Activated B cell treated with CpG ODN at 0.5 μM for 24 hours (primary cell): Measurements from ENCODE around the gene CCDC30. TPM values are rescaled to one million over a fixed set of nuclear protein-coding genes. Genes with fewer than 3 reads are reported as not detected.
A peak's percentile ranks its signal among the peaks of the same experiment; 100 is the strongest.

Experiments used
- ATAC-seq: fragments of 200-7000 bp; cut with Tn5 transposase; one replicate; pipeline ENCODE4 v1.10.0; 2021; ENCODE audit warnings: low read depth, mild to moderate bottlenecking, moderate library complexity
- CTCF ChIA-PET: fragments of 350-600 bp; sonication (Branson Sonifier 250); formaldehyde crosslinking; loops from one replicate; lab custom pipeline; 2021; ENCODE audit warnings: antibody characterized with exemption; lab: Charles Lee
- POLR2A ChIA-PET: fragments of 350-600 bp; sonication (Branson Sonifier 250); formaldehyde crosslinking; loops from one replicate; lab custom pipeline; 2021; ENCODE audit warnings: antibody characterized with exemption; lab: Charles Lee
- DNase-seq: peaks from one replicate; pipeline ENCODE4 v3.0.0; 2022
- H3K27ac Mint-ChIP-seq: one replicate; pipeline ENCODE4 v1.8.0; 2020; ENCODE audit warnings: mixed read lengths
- H3K27me3 Mint-ChIP-seq: one replicate; pipeline ENCODE4 v1.8.0; 2021; ENCODE audit warnings: mixed read lengths
- H3K36me3 Mint-ChIP-seq: one replicate; pipeline ENCODE4 v1.8.0; 2021; ENCODE audit warnings: low read depth, mixed read lengths
- H3K4me1 Mint-ChIP-seq: one replicate; pipeline ENCODE4 v1.8.0; 2021; ENCODE audit warnings: mixed read lengths
- H3K4me3 Mint-ChIP-seq: one replicate; pipeline ENCODE4 v1.8.0; 2020; ENCODE audit warnings: mild to moderate bottlenecking, mixed read lengths
- H3K9me3 Mint-ChIP-seq: one replicate; pipeline ENCODE4 v1.8.0; 2020; ENCODE audit warnings: mixed read lengths
- CTCF ChIP-seq: fragments of 200-600 bp; IDR thresholded peaks from one replicate; pipeline ENCODE4 v1.8.0; 2022; ENCODE audit warnings: antibody characterized with exemption, mild to moderate bottlenecking
- intact Hi-C: fragments of 100-400 bp; cut with micrococcal nuclease; formaldehyde crosslinking; loops from one replicate; pipeline ENCODE4 v1.15.1; 2024
- total RNA-seq: library from RNA; stranded (reverse); gene quantifications from 2 replicates; pipeline ENCODE4 v1.2.3, GENCODE V29; 2022

Gene CCDC30
- total RNA-seq, 1 donor from 2014 or later: 3.5 TPM

GRCh38 chr1:42657981-42658876 is 195.1 kb downstream of the CCDC30 start, which contains the start of gene PPIH:
Gene PPIH (plus strand): TSS chr1:42658423. CDS start chr1:42658447, 24 bp downstream.
- no peak for TF ChIP-seq CTCF
- CTCF ChIA-PET: interaction anchor here (0.6 kb wide), 2 partner anchors 32 to 1417 kb away, joined by 3 to 4 read pairs; no protein-coding TSS in a partner anchor
- Mint-ChIP-seq H3K36me3 (peaks cover 39% of the 10 kb centered on the region), H3K4me3 (peak within 1 kb of the TSS; percentile 95), H3K4me1 (peaks cover 35% of the 10 kb centered on the region), H3K27ac (peak within 1 kb of the TSS; percentile 85), H3K9me3 (no peaks in the 10 kb centered on the region), H3K27me3 (no peaks in the 10 kb centered on the region)
- ATAC-seq (peak; percentile 99), DNase-seq (peak; percentile 87)
- intact Hi-C loops: loop anchor here (1.0 to 5.0 kb wide), 4 partner anchors 24 to 321 kb away; partner anchors contain the start of genes C1orf50, FOXJ3, P3H1 and PPCS
- POLR2A ChIA-PET: interaction anchor here (0.7 to 2.6 kb wide), 12 partner anchors 11 to 992 kb away, joined by 3 to 82 read pairs (median 4); partner anchors contain the start of genes C1orf50, CCDC30, KDM4A and P3H1

GRCh38 chr1:42658877-42659337 is 195.8 kb downstream of the CCDC30 start:
- Mint-ChIP-seq H3K4me3 (peak overlapping the region; percentile 95), H3K27ac (peak overlapping the region; percentile 85), H3K36me3 (peaks cover 42% of the 10 kb centered on the region), H3K9me3 (no peaks in the 10 kb centered on the region), H3K27me3 (no peaks in the 10 kb centered on the region), H3K4me1 (peaks cover 35% of the 10 kb centered on the region)
- intact Hi-C loops: loop anchor here (1.0 to 5.0 kb wide), 4 partner anchors 23 to 322 kb away; partner anchors contain the start of genes C1orf50, FOXJ3, P3H1 and PPCS
- no peak for TF ChIP-seq CTCF
- CTCF ChIA-PET: no interaction called here
- POLR2A ChIA-PET: interaction anchor here (1.5 to 2.6 kb wide), 4 partner anchors 12 to 196 kb away, joined by 4 to 82 read pairs (median 18); partner anchors contain the start of genes C1orf50, CCDC30, P3H1 and YBX1
- ATAC-seq (no peak), DNase-seq (no peak)

GRCh38 chr1:42660907-42661500 is 197.9 kb downstream of the CCDC30 start:
- H3K4me1 Mint-ChIP-seq: peaks cover 35% of the 10 kb centered on the region
- H3K27me3 Mint-ChIP-seq: no peaks in the 10 kb centered on the region
- POLR2A ChIA-PET: no interaction called here
- H3K9me3 Mint-ChIP-seq: no peaks in the 10 kb centered on the region
- DNase-seq (no peak), ATAC-seq (no peak)
- no peak for TF ChIP-seq CTCF
- H3K36me3 Mint-ChIP-seq: peaks cover 62% of the 10 kb centered on the region
- H3K27ac Mint-ChIP-seq: no peak overlapping the region
- no peak overlapping the region for H3K4me3 Mint-ChIP-seq
- intact Hi-C loops: no loop called here
- CTCF ChIA-PET: no interaction called here

- ATAC-seq: no peak
- POLR2A ChIA-PET: interaction anchor here (1.6 to 2.0 kb wide), 2 partner anchors 12 kb away, joined by 4 to 15 read pairs; partner anchors contain the start of genes PPIH and YBX1
- CTCF ChIA-PET: no interaction called here
- peaks cover 77% of the 10 kb centered on the region for H3K36me3 Mint-ChIP-seq
- H3K4me1 Mint-ChIP-seq: no peaks in the 10 kb centered on the region
- no peaks in the 10 kb centered on the region for H3K9me3 Mint-ChIP-seq
- DNase-seq: no peak
- no peak overlapping the region for H3K27ac Mint-ChIP-seq
- no peak overlapping the region for H3K4me3 Mint-ChIP-seq
- intact Hi-C loops: no loop called here
- TF ChIP-seq CTCF: no peak
- no peaks in the 10 kb centered on the region for H3K27me3 Mint-ChIP-seq
These were observed 206.8 kb downstream of the CCDC30 start for GRCh38 chr1:42669936-42670335.
